NT2/D1 (cell line): ENCODE data around the gene FOXO3.

Experiments used
- SUZ12 ChIP-seq: IDR thresholded peaks from 2 replicates; pipeline ENCODE4 v1.6.1; 2011; ENCODE audit not compliant: insufficient read length, insufficient read depth; ENCODE audit errors: extremely low read depth
- YY1 ChIP-seq: IDR thresholded peaks from 2 replicates; pipeline ENCODE4 v1.6.1; 2011; ENCODE audit not compliant: insufficient read length, insufficient read depth

- TF ChIP-seq YY1 (no peak), SUZ12 (no peak)
These were observed 19.9 kb downstream of the FOXO3 start for GRCh38 chr6:108580646-108581045.
